T-helper 2 cell treated with Interferon-gamma antibody and Interleukin-4, amounts not matched to agents 100 ng/mL and 5 ng/mL, for 36 hours (primary cell): ENCODE results near the gene TWF2. TPM values are rescaled to one million over a fixed set of nuclear protein-coding genes. Genes with fewer than 3 reads are reported as not detected.
"Not testable (repeated sequence)": the region's sequence is repeated elsewhere in the genome, so short reads cannot be mapped to it uniquely, and the experiment has no call there.

Experiments
- intact Hi-C: fragments of 100-400 bp; cut with micrococcal nuclease; formaldehyde crosslinking; loops from one replicate; pipeline ENCODE4 v1.15.1; 2023
- total RNA-seq: library from RNA; stranded (reverse); gene quantifications from 2 replicates; pipeline ENCODE4 v1.2.3, GENCODE V29; 2022

TWF2 gene
- 107 and 109 TPM in 2 replicates for total RNA-seq

GRCh38 chr3:52238761-52239701 lies at the start of gene TWF2:
TWF2 (minus strand) TSS chr3:52239158; CDS start chr3:52239016, 142 bp downstream.
- intact Hi-C loops = loop anchor here (1.0 to 5.0 kb wide), 4 partner anchors 16 to 208 kb away; partner anchors contain the start of genes SEMA3G and WDR82

DNA sequence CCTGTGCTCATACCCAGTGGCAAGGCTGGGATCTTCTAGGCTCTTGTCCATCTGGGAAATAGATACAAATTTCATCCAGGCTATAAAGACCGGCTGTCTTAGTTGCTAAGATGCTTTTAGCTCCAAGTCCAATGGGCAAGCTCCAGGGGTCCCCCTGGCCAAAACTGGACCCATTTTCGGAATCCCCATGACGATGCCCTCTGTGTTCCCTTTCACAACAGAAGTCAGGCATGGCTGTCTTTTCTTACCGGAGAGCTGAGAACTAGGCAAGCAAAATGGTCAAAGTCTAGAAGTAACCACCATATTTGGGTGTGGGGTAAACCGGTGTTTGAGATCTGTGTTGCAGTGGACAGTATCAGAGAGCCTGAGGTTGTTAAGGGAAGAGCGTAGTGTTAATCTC lies 49.7 kb upstream of the TWF2 start:
- intact Hi-C loops = loop anchor here (1.0 to 2.0 kb wide), 2 partner anchors 10 to 50 kb away; partner anchors contain the start of genes TWF2 and WDR82

DNA sequence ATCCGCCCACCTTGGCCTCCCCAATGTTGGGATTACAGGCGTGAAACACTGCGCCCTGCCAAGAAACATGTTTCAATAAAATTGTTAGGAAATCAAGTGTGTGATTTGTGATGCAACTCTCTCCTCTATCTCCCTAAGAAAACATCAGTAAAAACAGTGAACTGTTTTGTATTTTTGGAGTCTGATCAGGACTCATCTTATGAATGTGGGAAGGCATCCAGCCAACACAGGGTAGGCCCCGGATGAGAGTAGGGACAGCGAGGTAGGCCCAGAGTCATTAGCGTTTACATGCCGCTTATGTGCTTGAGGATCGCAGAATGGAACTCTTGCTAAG lies 47.8 kb upstream of the TWF2 start:
- intact Hi-C loops = loop anchor here (2.0 kb wide), 1 partner anchor 52 kb away; no protein-coding TSS in a partner anchor

DNA sequence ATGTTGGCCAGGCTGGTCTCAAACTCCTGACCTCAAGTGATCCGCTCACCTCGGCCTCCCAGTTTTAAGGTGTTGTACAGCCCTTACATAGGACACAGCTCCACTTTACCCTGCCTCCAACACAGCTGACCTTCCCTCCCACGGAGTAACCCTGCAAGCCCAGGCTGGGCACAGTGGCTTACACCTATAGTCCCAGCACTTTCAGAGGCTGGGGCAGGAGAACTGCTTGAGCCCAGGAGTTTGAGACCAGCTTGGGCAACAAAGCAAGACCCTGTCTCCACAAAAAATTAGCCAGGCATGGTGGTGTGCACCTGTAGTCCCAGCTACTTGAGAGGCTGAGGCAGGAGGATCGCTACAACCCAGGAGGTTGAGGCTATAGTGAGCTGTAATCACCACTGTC lies 45.1 kb upstream of the TWF2 start:
- intact Hi-C loops = not testable (repeated sequence)

- intact Hi-C loops = no loop called here
Observed at GRCh38 chr3:52283306-52283705, 44.3 kb upstream of the TWF2 start.

GRCh38 chr3:52281981-52282801 lies 43.2 kb upstream of the TWF2 start:
- intact Hi-C loops = no loop called here

DNA sequence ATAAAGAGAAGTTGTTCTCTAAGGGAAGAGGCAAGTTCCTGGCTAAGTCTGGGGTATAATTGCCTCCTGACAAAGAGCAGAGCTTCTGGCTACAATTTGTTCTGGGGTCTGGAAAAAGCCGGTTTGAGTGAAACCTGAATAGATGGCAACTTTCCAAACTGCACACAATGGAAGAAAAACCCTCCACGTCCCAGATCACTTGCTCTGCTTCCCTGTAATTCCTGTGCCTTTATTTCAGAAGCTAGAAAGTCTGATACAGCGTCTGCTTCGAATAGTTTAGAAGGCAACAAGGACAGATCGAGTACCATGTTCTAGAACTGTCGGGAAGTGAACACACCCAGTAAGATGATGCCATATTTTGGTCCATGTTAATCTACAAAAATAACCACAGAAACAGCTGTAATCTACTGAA lies 41.1 kb upstream of the TWF2 start:
- intact Hi-C loops = no loop called here

GRCh38 chr3:52279596-52279995 lies 40.6 kb upstream of the TWF2 start:
- intact Hi-C loops = loop anchor here (2.0 to 10.0 kb wide), 3 partner anchors 127 to 255 kb away; partner anchors contain the start of genes DUSP7, NT5DC2, POC1A and UQCC5

DNA sequence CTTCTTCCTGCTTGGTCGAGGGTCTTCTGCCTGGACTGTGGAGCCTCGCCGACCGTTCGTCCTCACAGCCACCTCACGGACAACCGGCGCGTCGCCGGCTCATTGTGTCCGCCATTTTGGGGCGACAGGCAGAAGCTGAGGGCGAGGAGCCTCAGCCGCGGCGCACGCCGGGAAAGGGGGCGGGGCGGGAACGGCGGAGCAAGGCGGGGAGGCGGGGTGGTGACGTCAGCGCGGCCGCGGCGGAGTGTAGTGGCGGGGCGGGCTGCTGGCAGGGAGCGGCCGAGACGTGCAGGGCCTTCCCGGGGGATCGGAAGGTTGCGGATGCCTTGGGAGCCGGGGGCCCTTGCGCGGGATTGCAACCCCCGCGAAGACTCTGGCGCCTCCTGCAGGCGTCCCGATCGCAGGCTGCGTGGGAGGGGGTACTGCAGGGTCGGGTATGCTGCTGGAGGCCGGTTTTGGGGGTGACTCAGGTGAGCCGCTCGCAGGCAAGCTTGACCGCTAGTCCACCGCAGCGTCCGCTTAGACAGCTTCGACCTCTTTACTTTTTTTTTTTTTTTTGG lies 39.6 kb upstream of the TWF2 start, which contains the start of gene WDR82:
WDR82 (minus strand) TSS at position 140 of the 560 bp plus-strand sequence. CDS start 288 bp downstream, outside the sequence.
- intact Hi-C loops = loop anchor here (1.0 to 10.0 kb wide), 6 partner anchors 10 to 256 kb away; partner anchors contain the start of genes DUSP7, NT5DC2, POC1A and TWF2

DNA sequence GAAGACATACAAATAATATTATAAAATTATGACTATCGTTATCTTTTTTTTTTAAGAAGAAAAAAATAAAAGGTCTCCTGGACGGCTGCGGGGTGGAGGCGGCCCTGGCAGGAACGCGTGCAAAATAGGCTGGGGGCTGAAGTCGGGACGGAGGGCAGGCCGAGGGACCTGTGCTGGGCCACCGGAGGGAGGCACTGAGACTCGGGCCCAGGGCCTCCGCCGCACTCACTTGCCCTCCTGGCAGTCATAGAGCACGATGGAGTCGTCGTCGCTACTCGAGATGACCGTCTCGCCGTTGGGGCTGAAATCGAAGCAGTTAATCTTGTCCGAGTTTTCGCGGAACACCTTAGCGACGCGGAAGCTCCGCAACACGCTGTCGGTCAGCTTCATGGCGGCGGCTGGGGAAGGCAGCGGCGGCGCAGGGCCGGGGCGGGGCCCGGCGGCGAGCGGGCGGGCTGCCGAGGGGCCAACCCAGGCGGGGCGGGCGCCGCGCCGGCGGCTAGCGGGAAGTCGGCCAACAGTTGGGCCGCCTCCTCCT lies 39.1 kb upstream of the TWF2 start:
- intact Hi-C loops = loop anchor here (1.0 to 10.0 kb wide), 6 partner anchors 10 to 257 kb away; partner anchors contain the start of genes DUSP7, NT5DC2, POC1A and TWF2

GRCh38 chr3:52277071-52277964 lies 38.4 kb upstream of the TWF2 start:
- intact Hi-C loops = loop anchor here (5.0 to 10.0 kb wide), 2 partner anchors 125 to 257 kb away; partner anchors contain the start of genes NT5DC2, POC1A and UQCC5

DNA sequence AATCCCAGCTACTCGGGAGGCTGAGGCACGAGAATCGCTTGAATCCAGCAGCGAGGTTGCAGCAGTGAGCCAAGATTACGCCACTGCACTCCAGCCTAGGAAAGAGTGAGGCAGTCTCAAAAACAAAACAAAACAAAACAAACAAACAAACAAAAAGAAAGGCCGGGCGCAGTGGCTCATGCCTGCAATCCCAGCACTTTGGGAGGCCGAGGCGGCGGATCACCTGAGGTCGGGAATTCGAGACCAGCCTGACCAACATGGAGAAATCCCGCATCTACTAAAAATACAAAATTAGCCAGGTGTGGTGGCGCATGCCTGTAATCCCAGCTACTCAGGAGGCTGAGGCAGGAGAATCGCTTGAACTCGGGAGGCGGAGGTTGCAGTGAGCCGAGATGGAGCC lies 35.8 kb upstream of the TWF2 start:
- intact Hi-C loops = loop anchor here (5.0 to 10.0 kb wide), 2 partner anchors 122 to 260 kb away; partner anchors contain the start of genes NT5DC2, POC1A and UQCC5

- intact Hi-C loops = loop anchor here (10.0 kb wide), 1 partner anchor 262 kb away; the partner anchor contains the start of genes NT5DC2 and UQCC5
Observed at GRCh38 chr3:52272831-52273230, 33.9 kb upstream of the TWF2 start.

GRCh38 chr3:52272172-52272571 lies 33.2 kb upstream of the TWF2 start:
- intact Hi-C loops = loop anchor here (10.0 kb wide), 1 partner anchor 263 kb away; the partner anchor contains the start of genes NT5DC2 and UQCC5

DNA sequence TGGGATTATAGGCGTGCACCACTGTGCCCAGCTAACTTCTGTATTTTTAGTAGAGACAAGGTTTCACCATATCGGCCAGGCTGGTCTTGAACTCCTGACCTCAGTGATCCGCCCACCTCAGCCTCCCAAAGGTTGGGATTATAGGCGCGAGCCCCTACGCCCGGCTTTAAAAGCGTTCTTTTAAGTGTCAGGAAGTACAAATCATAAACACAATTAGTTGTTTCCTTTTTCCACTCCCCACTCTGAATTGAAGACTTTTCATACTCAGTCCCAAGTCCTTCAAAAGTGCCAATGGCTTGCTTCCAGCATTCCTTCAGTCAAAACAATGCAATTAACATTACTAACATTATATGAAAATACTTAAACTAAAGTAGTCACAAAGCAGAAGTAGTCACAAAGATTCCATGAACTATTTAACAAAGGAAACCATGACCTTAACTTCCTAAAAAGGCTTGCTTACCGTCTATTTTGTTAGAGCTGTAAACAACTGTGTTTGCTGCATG lies 31.3 kb upstream of the TWF2 start:
- intact Hi-C loops = loop anchor here (10.0 kb wide), 1 partner anchor 264 kb away; the partner anchor contains the start of genes NT5DC2 and UQCC5

GRCh38 chr3:52269776-52270175 lies 30.8 kb upstream of the TWF2 start:
- intact Hi-C loops = loop anchor here (10.0 kb wide), 1 partner anchor 265 kb away; the partner anchor contains the start of genes NT5DC2 and UQCC5

- intact Hi-C loops = no loop called here
Observed at GRCh38 chr3:52268036-52268435, 29.1 kb upstream of the TWF2 start.

DNA sequence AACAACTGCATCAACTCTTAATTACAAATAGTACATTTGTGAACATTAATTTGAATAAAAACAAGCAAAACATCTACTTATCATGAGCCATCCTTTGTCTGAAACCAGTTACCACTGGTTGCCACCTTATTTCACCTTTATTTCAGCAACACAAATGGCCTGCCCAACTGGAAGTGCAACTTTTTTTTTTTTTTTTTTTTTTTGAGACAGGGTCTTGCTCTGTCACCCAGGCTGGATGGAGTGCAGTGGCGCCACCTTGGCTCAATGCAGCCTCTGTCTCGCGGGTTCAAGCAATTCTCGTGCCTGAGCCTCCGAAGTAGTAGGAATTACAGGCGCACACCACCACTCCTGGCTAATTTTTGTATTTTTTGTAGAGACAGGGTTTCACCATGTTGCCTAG lies 26.4 kb upstream of the TWF2 start:
- intact Hi-C loops = no loop called here

DNA sequence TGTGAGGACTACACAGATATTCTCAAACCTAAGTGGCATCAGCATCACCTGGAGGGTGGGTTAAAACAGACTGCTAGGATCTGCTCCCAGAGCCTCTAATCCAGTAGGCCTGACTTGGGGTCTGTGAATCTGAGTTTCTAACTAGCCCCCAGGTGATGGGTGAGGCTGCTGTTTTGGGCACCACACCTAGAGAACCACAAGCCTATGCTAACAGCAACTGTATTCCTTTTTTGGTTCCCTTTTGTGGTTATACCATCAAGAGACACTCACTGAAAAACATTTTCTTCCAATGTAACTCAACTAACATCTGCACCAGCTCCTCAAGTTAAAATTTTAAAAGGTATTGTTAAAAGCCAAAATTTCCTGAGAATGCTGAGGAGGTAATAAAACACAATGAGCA lies 23.5 kb upstream of the TWF2 start:
- intact Hi-C loops = no loop called here
